ENCODE data around the gene FRYL.

The FRYL gene

DNA sequence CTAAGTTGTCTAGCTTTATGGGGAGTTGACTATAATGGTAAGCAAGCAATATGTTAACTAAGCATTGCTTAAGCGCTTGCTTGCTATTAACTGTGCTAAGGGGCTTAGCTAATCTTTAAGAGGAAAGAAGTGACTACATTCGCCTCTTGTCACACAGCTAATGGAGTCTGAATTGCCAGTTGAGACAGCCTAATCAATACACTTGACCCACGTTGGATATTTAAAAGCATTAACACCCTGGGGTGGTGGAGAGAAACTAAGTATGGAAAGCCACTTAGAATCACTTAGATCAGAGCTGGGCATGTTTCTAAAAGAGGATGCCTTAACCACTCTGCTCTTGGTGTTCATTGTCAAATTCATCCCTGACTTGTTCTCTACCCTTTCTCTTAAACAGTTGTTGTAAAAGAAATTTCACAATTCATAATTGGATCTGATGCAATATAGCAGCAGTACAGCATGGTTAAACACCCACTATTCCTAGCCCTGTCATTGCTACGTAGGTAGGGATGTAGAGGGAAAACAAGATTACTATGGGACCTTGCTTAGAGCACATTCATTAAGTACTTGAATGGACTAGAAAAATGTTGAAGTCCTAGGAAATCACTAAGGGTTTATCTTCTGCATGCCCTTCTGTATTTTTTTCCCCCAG, 286.5 kb downstream of the FRYL start:
- Histone ChIP-seq H3K27me3 (ENCODE audit: control insufficient read depth, insufficient read depth, low read length) (peaks cover 24% of the 10 kb centered on the region; the same call in 1 of the 2 replicates), H3K4me1 (ENCODE audit: control insufficient read depth, insufficient read depth, low read length) (no peaks in the 10 kb centered on the region), H3K9me3 (ENCODE audit: control insufficient read depth, insufficient read depth, low read length) (no peaks in the 10 kb centered on the region), H3K27ac (ENCODE audit: low read length) (no peak overlapping the region), H3K4me3 (ENCODE audit: low read length) (no peak overlapping the region), H3K36me3 (ENCODE audit: control insufficient read depth, insufficient read depth, low read length) (no peaks in the 10 kb centered on the region; the same call in 1 of the 2 replicates)
- WGBS (ENCODE audit: insufficient coverage, insufficient read length), result no CpG with 5 or more reads among the region's 4 CpGs
- DNase-seq (ENCODE audit: low read depth, low spot score), result no peak

DNA sequence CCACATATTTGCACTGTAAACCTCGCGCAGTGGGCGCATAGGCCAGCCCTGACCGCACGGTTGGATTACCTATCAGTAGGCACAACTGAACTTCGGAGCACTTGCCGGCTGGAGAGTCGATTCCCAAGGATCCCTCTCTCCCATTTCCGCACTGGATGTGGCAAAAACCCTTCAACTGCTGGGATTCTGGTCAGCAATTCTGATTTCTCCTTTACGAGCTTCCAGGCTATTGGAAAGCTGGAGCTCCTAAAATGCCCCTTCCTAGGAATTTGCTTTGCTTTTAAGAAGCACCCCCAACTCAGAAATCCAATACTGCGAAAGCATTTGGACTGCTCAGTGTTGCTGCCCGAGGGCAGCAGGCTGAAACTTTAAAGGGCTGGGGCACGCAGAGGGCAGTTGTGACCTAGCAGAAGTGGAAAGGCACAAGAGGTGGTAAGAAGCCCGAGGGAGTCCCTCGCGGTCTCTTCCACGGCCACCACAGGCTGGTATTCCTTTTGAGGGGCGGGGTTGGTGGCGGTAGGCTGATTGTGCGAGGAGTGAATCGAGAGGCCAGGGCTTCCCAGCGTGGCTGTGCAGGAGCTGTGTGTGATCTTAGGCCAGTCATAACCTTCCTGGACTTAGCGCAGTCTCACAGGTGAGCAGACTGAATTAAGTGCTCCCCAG, 288.4 kb downstream of the FRYL start:
- H3K27me3 ChIP-seq (ENCODE audit: control insufficient read depth, insufficient read depth, low read length), result peaks cover 24% of the 10 kb centered on the region; the same call in 1 of the 2 replicates
- no peaks in the 10 kb centered on the region for H3K4me1 ChIP-seq (ENCODE audit: control insufficient read depth, insufficient read depth, low read length)
- no peaks in the 10 kb centered on the region; the same call in 1 of the 2 replicates for H3K36me3 ChIP-seq (ENCODE audit: control insufficient read depth, insufficient read depth, low read length)
- no peak for DNase-seq (ENCODE audit: low read depth, low spot score)
- no CpG with 5 or more reads among the region's 23 CpGs for WGBS (ENCODE audit: insufficient coverage, insufficient read length)
- H3K9me3 ChIP-seq (ENCODE audit: control insufficient read depth, insufficient read depth, low read length), result no peaks in the 10 kb centered on the region
- no peak overlapping the region for H3K27ac ChIP-seq (ENCODE audit: low read length)
- H3K4me3 ChIP-seq (ENCODE audit: low read length), result peak overlapping the region; percentile 58; the same call in 1 of the 2 replicates

DNA sequence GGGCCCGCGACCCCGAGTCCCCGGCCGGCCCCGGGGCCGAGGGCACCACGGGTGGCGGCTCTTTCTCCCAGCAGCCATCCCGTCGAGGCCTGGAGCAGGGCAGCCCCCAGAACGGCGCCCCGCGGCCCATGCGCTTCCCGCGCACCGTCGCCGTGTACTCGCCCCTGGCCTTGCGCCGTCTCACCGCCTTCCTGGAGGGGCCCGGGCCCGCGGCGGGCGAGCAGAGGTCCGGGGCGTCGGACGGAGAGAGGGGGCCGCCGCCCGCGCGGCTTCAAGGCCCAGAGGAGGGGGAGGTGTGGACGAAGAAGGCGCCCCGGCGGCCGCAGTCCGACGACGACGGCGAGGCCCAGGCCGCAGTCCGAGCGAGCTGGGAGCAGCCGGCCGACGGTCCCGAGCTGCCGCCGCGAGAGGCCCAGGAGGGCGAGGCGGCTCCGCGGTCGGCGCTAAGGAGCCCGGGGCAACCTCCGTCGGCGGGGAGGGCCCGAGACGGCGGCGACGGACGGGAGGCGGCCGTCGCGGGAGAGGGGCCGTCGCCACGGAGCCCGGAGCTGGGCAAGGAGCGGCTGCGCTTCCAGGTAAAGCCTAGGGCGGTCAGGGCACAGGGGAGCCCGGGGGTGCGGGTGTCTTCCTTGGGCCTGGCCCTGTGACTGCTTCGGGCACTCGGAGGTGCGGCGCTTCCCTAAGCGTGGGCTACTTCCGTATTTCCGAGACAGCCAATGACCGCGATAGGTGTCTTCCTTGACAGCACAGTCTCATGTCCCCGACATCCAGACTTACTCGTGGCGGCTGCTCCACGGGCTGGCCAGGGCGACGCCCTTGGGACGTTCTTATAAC, 289.2 kb downstream of the FRYL start:
- Histone ChIP-seq H3K36me3 (ENCODE audit: control insufficient read depth, insufficient read depth, low read length) (no peaks in the 10 kb centered on the region; the same call in 1 of the 2 replicates), H3K4me1 (ENCODE audit: control insufficient read depth, insufficient read depth, low read length) (no peaks in the 10 kb centered on the region), H3K4me3 (ENCODE audit: low read length) (peak overlapping the region; percentile 58; the same call in 1 of the 2 replicates), H3K27me3 (ENCODE audit: control insufficient read depth, insufficient read depth, low read length) (peaks cover 24% of the 10 kb centered on the region; the same call in 1 of the 2 replicates), H3K27ac (ENCODE audit: low read length) (no peak overlapping the region), H3K9me3 (ENCODE audit: control insufficient read depth, insufficient read depth, low read length) (no peaks in the 10 kb centered on the region)
- no CpG with 5 or more reads among the region's 104 CpGs for WGBS (ENCODE audit: insufficient coverage, insufficient read length)
- DNase-seq (ENCODE audit: low read depth, low spot score), result no peak

DNA sequence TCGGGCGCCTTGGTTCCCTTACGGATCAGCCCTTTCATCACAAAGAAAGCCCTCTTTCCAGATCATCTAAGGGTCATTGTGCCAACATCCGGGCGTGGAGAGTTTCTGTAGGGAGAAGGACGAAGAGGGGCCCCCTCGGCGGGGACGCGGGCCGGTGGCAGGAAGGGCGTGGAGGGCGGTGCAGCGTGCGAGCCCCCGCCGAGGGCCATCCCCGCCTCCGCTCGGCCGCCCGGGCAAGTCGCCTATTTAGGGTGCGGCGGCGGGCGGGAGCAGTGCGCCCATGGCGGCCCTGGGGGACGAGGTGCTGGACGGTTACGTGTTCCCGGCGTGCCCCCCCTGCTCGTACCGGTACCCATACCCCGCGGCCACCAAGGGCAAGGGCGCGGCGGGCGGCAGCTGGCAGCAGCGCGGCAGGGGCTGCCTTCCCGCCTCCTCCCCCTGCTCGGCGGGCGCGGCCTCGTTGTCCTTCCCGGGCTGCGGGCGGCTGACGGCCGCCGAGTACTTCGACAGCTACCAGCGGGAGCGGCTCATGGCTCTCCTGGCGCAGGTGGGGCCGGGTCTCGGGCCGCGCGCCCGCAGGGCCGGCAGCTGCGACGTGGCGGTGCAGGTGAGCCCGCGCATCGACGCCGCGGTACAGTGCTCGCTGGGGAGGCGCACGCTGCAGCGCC, 289.9 kb downstream of the FRYL start, which contains the start of gene ZAR1:
TSS of gene ZAR1 (plus strand) at position 241 of the 668 bp plus-strand sequence. CDS start at position 281, 40 bp downstream.
- H3K27me3 ChIP-seq (ENCODE audit: control insufficient read depth, insufficient read depth, low read length), result peaks cover 24% of the 10 kb centered on the region; the same call in 1 of the 2 replicates
- DNase-seq (ENCODE audit: low read depth, low spot score), result no peak

DNA sequence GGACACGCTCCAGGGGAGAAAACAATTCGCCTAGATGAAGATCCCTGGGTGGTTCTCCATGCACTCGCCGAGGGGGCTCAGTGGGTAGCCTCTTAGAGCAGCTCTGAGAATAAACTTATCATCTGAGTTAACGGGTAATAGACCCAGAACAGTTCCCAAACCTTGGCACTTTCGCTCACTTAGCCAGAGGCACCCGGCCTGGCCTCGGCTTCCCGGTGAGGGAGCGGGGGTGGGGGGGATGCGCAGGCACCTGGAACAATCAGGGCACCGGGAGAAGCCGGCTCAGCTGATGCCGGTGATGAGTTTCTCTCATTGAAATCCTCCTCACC, 290.4 kb downstream of the FRYL start:
- Histone ChIP-seq H3K27me3 (ENCODE audit: control insufficient read depth, insufficient read depth, low read length) (peaks cover 28% of the 10 kb centered on the region; the same call in 1 of the 2 replicates), H3K4me3 (ENCODE audit: low read length) (peak overlapping the region; percentile 58; the same call in 1 of the 2 replicates)

More for the DNA sequence above, 289.9 kb downstream of the FRYL start, which contains the start of gene ZAR1:
- no peaks in the 10 kb centered on the region for H3K4me1 ChIP-seq (ENCODE audit: control insufficient read depth, insufficient read depth, low read length)
- H3K9me3 ChIP-seq (ENCODE audit: control insufficient read depth, insufficient read depth, low read length), result no peaks in the 10 kb centered on the region
- H3K36me3 ChIP-seq (ENCODE audit: control insufficient read depth, insufficient read depth, low read length), result no peaks in the 10 kb centered on the region; the same call in 1 of the 2 replicates
- no peak within 1 kb of the TSS for H3K27ac ChIP-seq (ENCODE audit: low read length)
- WGBS (ENCODE audit: insufficient coverage, insufficient read length), result no CpG with 5 or more reads among the region's 80 CpGs
- H3K4me3 ChIP-seq (ENCODE audit: low read length), result peak within 1 kb of the TSS; percentile 58; the same call in 1 of the 2 replicates

DNA sequence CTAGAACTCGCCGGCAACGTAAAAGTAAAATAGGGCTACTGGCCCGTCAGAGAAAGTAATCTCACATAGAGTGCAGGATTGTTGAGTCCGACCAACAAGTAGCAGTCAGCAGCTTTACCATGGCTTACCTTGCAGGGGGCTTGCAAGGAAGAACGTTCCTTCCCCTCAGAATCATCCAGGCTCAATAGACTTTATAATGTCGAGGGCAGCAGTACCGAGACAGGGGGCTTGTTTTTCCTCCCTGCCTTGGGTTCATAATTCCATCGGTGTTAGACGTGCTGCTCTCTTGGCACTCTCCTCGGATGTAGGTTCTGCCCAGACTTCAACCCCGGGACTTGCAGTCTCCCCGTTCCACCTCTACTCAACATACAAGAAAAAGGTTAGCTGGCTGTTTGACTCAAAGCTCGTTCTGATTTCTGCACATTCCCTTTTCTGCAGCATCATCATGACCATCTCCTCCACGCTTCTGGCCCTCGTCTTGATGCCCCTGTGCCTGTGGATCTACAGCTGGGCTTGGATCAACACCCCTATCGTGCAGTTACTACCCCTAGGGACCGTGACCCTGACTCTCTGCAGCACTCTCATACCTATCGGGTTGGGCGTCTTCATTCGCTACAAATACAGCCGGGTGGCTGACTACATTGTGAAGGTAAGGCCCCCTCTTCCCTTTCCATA, 295.4 kb downstream of the FRYL start:
- Histone ChIP-seq H3K27ac (ENCODE audit: low read length) (no peak overlapping the region), H3K4me3 (ENCODE audit: low read length) (no peak overlapping the region), H3K27me3 (ENCODE audit: control insufficient read depth, insufficient read depth, low read length) (peaks cover 26% of the 10 kb centered on the region), H3K4me1 (ENCODE audit: control insufficient read depth, insufficient read depth, low read length) (peaks cover 1% of the 10 kb centered on the region; the same call in 1 of the 2 replicates), H3K36me3 (ENCODE audit: control insufficient read depth, insufficient read depth, low read length) (no peaks in the 10 kb centered on the region), H3K9me3 (ENCODE audit: control insufficient read depth, insufficient read depth, low read length) (no peaks in the 10 kb centered on the region)
- no CpG with 5 or more reads among the region's 22 CpGs for WGBS (ENCODE audit: insufficient coverage, insufficient read length)
- DNase-seq (ENCODE audit: low read depth, low spot score), result no peak

More for the DNA sequence above, 290.4 kb downstream of the FRYL start:
- H3K36me3 ChIP-seq (ENCODE audit: control insufficient read depth, insufficient read depth, low read length), result no peaks in the 10 kb centered on the region; the same call in 1 of the 2 replicates
- H3K27ac ChIP-seq (ENCODE audit: low read length), result no peak overlapping the region
- no CpG with 5 or more reads among the region's 14 CpGs for WGBS (ENCODE audit: insufficient coverage, insufficient read length)
- H3K9me3 ChIP-seq (ENCODE audit: control insufficient read depth, insufficient read depth, low read length), result no peaks in the 10 kb centered on the region
- DNase-seq (ENCODE audit: low read depth, low spot score), result no peak
- H3K4me1 ChIP-seq (ENCODE audit: control insufficient read depth, insufficient read depth, low read length), result no peaks in the 10 kb centered on the region

DNA sequence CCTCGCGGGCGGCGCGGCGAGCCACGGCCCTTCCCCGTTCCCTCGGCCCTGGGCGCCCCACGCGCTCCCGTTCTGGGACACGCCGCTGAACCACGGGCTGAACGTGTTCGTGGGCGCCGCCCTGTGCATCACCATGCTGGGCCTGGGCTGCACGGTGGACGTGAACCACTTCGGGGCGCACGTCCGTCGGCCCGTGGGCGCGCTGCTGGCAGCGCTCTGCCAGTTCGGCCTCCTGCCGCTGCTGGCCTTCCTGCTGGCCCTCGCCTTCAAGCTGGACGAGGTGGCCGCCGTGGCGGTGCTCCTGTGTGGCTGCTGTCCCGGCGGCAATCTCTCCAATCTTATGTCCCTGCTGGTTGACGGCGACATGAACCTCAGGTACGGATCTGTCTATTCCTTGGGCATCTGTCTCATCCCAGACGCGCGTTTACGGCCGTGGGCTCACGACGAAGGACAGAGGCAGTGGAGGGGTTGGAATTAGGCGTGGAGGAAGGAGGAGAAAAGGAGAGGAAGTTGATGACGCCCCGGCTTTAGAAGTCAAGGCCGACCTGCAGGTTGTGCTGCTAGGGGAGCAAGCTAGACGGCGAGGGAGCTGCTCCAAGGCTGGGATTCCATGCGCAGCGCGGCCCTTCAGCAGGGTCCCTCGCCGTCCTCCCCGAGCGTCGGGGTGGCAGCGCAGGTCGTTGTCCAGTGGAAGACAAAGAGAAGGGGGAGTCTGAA, 296.1 kb downstream of the FRYL start:
- H3K4me3 ChIP-seq (ENCODE audit: low read length), result peak overlapping the region; percentile 52; the same call in 1 of the 2 replicates
- peaks cover 24% of the 10 kb centered on the region for H3K27me3 ChIP-seq (ENCODE audit: control insufficient read depth, insufficient read depth, low read length)
- no peak for DNase-seq (ENCODE audit: low read depth, low spot score)
- WGBS (ENCODE audit: insufficient coverage, insufficient read length), result no CpG with 5 or more reads among the region's 66 CpGs
- H3K9me3 ChIP-seq (ENCODE audit: control insufficient read depth, insufficient read depth, low read length), result no peaks in the 10 kb centered on the region
- H3K4me1 ChIP-seq (ENCODE audit: control insufficient read depth, insufficient read depth, low read length), result peaks cover 1% of the 10 kb centered on the region; the same call in 1 of the 2 replicates
- H3K27ac ChIP-seq (ENCODE audit: low read length), result no peak overlapping the region
- no peaks in the 10 kb centered on the region for H3K36me3 ChIP-seq (ENCODE audit: control insufficient read depth, insufficient read depth, low read length)

DNA sequence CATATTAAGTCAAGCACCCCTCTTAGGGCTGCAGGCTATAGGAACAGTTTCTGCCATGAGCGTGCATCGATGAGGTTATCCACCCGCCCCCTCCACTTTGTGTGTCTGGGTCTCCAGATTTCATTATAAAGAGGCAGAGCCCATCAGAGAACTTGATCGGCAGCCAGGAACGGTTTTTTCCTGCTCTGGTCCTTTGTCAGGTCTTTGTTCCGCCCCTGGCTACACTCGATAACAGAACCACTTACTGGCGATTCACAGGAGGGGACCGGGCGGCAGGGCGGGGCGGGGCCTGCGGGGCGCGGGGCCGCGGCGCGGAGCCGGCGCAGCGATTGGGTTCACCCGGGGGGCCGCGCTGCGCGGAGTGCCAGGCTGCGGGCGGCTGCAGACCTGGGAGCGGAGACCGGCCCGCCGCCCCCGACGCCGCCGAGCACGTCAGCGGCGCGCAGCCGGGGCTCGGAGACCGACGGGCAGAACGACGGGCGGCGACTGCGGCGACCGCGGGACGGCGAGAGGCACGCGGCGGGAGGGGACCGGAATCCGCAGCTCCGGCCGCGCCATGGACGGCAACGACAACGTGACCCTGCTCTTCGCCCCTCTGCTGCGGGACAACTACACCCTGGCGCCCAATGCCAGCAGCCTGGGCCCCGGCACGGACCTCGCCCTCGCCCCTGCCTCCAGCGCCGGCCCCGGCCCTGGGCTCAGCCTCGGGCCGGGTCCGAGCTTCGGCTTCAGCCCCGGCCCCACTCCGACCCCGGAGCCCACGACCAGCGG, 296.9 kb downstream of the FRYL start, which contains the start of gene SLC10A4:
TSS of gene SLC10A4 (plus strand) at position 338 of the 771 bp plus-strand sequence. CDS start at position 557, 219 bp downstream.
- Histone ChIP-seq H3K4me1 (ENCODE audit: control insufficient read depth, insufficient read depth, low read length) (peaks cover 1% of the 10 kb centered on the region; the same call in 1 of the 2 replicates), H3K27ac (ENCODE audit: low read length) (no peak within 1 kb of the TSS), H3K27me3 (ENCODE audit: control insufficient read depth, insufficient read depth, low read length) (peaks cover 24% of the 10 kb centered on the region), H3K4me3 (ENCODE audit: low read length) (peak within 1 kb of the TSS; percentile 52; the same call in 1 of the 2 replicates), H3K9me3 (ENCODE audit: control insufficient read depth, insufficient read depth, low read length) (no peaks in the 10 kb centered on the region), H3K36me3 (ENCODE audit: control insufficient read depth, insufficient read depth, low read length) (no peaks in the 10 kb centered on the region)
- WGBS (ENCODE audit: insufficient coverage, insufficient read length), result no CpG with 5 or more reads among the region's 85 CpGs
- no peak for DNase-seq (ENCODE audit: low read depth, low spot score)

Data from iPS DF 6.9 (cell line).